RKO (cell line): ENCODE results near the gene SLC25A26.
"Not testable (repeated sequence)": the region's sequence is repeated elsewhere in the genome, so short reads cannot be mapped to it uniquely, and the experiment has no call there.

Experiments used
- DNase-seq: peaks from one replicate; pipeline ENCODE4 v3.0.0-alpha.2; 2016; ENCODE audit warnings: low spot score

SLC25A26 gene

GRCh38 chr3:66411961-66412887, 191.4 kb downstream of the SLC25A26 start:
- no peak for DNase-seq

DNA sequence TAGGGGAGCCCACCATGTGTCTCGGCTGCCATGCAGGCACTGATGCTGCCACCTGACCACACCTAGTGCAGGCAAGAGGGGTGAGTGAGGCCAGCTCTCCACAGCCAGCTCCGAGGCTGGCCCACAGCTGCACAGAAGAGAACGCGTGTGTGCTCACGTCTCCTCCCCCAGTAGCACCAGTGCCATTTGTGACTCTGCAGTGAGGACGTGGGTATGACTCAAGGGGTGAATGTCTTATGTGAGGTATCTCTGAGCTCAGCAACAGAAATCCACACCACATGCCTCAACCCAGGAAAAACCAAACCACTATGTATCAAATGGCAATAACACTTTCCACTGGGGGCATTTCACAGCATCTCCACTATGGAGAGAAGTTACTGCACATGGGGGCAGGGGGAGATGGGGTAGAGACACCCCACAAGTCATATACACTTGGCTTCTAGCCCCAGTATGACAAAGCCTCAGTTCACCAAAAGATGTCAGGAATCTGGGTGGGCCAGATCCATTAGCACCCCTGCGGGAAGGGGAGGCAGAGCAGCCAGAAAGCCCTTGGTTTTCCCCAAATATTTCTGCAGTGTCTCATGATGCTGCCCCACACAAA, 192.4 kb downstream of the SLC25A26 start:
- DNase-seq = peak; percentile 18

DNA sequence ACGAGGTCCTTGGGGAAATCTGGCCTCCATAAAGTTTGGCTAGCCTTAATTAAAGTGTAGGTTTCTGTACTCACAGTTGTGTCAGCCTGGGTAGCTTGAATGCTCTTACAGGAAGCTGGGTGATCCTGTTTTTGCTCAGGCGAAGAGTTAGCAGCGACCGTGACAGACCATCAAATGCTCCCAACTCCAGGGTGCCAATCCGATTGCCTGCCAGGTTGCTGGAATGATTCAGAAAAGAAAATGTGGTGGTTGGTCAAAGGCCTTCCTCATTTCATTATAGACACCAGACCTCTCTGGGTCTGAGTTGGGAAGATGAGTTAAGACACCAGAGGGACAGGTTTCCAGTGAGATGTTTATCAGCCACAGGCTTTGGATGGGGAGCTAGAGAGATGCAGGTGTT, 194.0 kb downstream of the SLC25A26 start:
- DNase-seq = no peak

DNA sequence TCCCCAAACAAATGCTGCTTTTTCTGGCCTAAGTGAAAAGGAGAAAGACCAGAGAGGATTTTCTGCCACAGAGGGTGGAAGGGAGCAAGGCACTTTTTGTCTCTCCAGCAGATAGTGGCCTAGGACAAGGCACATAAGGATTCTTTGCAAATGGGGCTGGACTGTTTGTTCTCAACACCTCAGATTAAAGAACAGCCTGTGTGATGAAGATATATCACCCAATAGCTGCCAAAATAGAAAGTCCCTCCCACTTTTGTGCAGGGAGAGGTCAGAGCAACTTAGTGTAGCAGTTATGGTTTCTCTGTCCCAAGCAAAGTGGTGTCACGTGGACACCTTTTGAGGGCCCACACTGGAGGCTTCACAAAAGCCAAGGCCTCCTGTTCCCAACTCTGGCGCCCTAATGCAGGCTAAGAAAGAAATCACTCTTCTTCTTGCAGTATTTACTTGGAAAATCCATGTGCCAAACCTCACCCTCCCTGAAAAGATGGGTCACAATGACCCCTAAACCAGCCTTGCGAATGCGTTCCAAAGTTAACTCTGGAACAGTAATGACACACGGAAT, 195.1 kb downstream of the SLC25A26 start:
- DNase-seq = no peak

GRCh38 chr3:66416556-66417304, 195.9 kb downstream of the SLC25A26 start:
- no peak for DNase-seq

DNA sequence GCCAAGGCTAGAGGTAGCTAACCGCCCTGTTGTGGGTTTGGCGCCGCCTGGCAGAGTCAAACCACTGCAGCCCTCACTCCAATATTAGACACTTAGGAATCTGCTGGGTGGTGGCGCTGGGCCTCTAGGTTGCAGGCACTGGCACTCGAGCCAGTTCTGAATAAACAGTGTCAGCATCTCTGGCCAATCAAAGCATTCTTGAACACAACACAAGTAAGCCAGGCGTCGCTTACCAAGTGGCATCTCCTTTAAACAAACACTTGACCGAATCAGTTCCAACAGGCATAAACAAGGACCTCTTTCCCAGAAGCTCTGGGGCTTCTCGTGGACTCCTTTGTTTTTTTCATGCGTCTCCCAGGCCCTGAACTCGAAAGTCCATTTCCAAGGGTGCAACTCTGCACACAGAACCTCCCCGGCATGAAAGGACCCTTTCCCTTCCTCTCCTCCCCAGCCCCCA, 197.7 kb downstream of the SLC25A26 start:
- no peak for DNase-seq

- DNase-seq = no peak
Observed at GRCh38 chr3:66419036-66419435, 198.2 kb downstream of the SLC25A26 start.

DNA sequence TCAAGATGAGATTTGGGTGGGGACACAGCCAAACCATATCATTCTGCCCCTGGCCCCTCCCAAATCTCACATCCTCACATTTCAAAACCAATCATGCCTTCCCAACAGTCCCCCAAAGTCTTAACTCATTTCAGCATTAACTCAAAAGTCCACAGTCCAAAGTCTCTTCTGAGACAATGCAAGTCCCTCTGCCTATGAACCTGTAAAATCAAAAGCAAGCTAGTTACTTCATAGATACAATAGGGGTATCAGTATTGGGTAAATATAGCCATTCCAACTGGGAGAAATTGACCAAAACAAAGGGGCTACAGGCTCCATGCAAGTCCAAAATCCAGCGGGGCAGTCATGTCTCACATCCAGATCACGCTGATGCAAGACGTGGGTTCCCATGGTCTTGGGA, 200.3 kb downstream of the SLC25A26 start:
- not testable (repeated sequence) for DNase-seq

- DNase-seq = not testable (repeated sequence)
Observed at GRCh38 chr3:66421893-66422292, 201.1 kb downstream of the SLC25A26 start.

GRCh38 chr3:66423791-66424190, 203.0 kb downstream of the SLC25A26 start:
- no peak for DNase-seq

DNA sequence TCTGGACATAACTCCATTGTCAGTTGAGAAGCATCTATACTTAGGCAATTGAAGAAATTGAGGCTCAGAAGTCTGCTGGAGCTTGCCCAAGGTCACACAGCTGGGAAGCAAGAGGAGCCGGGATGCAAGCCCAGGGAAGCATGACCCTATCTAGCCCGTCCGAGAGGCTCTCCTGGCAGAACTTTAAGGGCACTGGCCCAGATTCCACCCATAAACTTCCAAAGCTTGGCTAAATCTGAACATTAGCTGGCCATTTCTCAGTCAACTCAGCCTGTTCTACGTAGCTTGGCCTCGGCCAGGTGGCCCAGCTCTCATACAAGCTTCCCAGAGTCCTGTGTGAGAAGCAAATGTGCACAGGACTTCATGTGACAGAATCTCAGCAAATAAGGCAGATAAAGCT, 204.2 kb downstream of the SLC25A26 start:
- no peak for DNase-seq

GRCh38 chr3:66425576-66426114, 204.8 kb downstream of the SLC25A26 start:
- DNase-seq = no peak

GRCh38 chr3:66426135-66426534, 205.3 kb downstream of the SLC25A26 start:
- no peak for DNase-seq

DNA sequence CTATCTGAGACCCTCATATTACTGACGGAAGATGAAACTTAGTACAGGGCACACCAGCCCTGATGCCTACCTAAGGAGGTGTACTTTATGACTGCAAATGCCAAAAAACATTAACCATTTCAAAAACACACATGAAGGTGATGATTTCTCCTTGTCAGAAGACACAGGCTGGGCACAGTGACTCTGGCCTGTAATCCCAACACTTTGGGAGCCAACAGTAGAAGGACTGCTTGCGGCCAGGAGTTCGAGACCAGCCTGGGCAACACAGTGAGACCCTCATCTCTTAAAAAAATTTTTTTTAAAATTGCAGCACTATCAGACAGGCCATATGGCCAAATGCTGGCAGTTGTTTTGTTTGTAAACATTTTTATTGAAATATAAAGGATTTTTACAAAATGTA, 206.6 kb downstream of the SLC25A26 start:
- DNase-seq = no peak

DNA sequence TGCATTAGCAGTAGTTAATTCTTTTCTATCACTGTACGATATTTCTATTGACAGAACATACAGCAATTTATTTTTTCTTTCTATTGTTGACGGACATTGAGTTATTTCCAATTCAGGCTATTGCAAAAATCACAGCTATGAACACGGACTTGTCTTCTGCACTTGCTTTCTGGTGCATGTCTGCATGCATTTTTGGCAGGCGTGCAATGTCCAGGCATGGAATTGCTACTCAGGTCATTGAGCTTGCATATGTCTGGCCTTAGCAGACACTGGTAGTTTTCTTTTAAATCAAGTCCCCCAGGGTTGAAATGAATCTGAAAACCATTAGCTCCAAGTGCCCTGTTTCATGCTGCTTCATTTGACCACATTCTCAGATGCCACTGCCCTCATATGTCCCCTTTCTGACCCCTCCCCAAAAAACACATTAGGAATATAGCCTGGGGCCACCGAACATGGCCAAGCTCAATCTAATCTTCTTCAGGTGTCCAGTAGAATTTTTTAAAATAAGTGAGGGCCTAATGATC, 207.2 kb downstream of the SLC25A26 start:
- no peak for DNase-seq
